Large intestine (tissue), 12 donors: ENCODE measurements around the gene FAM227A. TPM values are rescaled to one million over a fixed set of nuclear protein-coding genes. Genes with fewer than 3 reads are reported as not detected.

ENCODE experiments used
- DNase-seq, 2 donors: peaks; one replicate each; pipeline versions ENCODE4 v3.0.0 to v3.0.0-alpha.2; 2013
- H3K27ac ChIP-seq: one replicate; pipeline ENCODE4 v1.5.1; 2013; ENCODE audit warnings: low read length
- H3K27me3 ChIP-seq: 2 replicates; pipeline ENCODE4 v1.6.1; 2013; ENCODE audit warnings: low read length; ENCODE audit not compliant: control insufficient read depth, insufficient read depth
- H3K36me3 ChIP-seq: 2 replicates; pipeline ENCODE4 v1.6.1; 2013; ENCODE audit warnings: low read length; ENCODE audit not compliant: control insufficient read depth, insufficient read depth
- H3K4me1 ChIP-seq: one replicate; pipeline ENCODE4 v1.6.1; 2013; ENCODE audit warnings: low read length; ENCODE audit not compliant: control insufficient read depth, insufficient read depth
- H3K4me3 ChIP-seq: one replicate; pipeline ENCODE4 v1.5.1; 2013; ENCODE audit warnings: low read length
- H3K9me3 ChIP-seq: one replicate; pipeline ENCODE4 v1.6.1; 2013; ENCODE audit warnings: mild to moderate bottlenecking, low read depth, low read length, moderate library complexity; ENCODE audit not compliant: control insufficient read depth
- WGBS: methylation state at CpG from one replicate; pipeline ENCODE4 v1.1.5; 2013; ENCODE audit warnings: low lambda C conversion rate; ENCODE audit not compliant: insufficient coverage; 5-methylcytosine and 5-hydroxymethylcytosine counted together
- long read RNA-seq, 11 donors: transcript quantifications; one replicate each; lab custom pipeline, GENCODE V29; 2026
- polyA plus RNA-seq: library from polyadenylated mRNA; unstranded; fragments of 120-200 nt; gene quantifications from one replicate; pipeline ENCODE4 v1.2.1, GENCODE V29; 2013

Gene FAM227A
- 1.4 TPM for polyA plus RNA-seq
- long read RNA-seq, donor 1: 0 reads
- long read RNA-seq, donor 2, partial matches to known transcripts: 82 of 125 reads
- long read RNA-seq, donor 2, other reads (novel, unspliced or antisense): 43 of 125 reads
- long read RNA-seq, donor 3, partial matches to known transcripts: 18 of 18 reads
- long read RNA-seq, donor 3, other reads (novel, unspliced or antisense): 0 of 18 reads
- long read RNA-seq, donor 4: 0 reads
- long read RNA-seq, donor 5: 0 reads
- long read RNA-seq, donor 6: 0 reads
- long read RNA-seq, donor 7: 0 reads
- long read RNA-seq, donor 8: 0 reads
- long read RNA-seq, donor 9: 0 reads
- long read RNA-seq, donor 10, partial matches to known transcripts: 42 of 67 reads
- long read RNA-seq, donor 10, other reads (novel, unspliced or antisense): 25 of 67 reads
- long read RNA-seq, donor 11: 0 reads

GRCh38 chr22:38656256-38657044 lies at the start of gene FAM227A, which contains the start of gene CBY1:
FAM227A (minus strand) TSS chr22:38656392; CDS start chr22:38650168, 6,224 bp downstream.
CBY1 (plus strand) TSS chr22:38656638; CDS start chr22:38668055, 11,417 bp downstream.
- DNase-seq: peak; percentile 84 to 90
- Histone ChIP-seq H3K9me3 (no peaks in the 10 kb centered on the region), H3K4me3 (peak within 1 kb of the TSS; percentile 85), H3K36me3 (peaks cover 4% of the 10 kb centered on the region), H3K27ac (peak within 1 kb of the TSS; percentile 90), H3K4me1 (no peaks in the 10 kb centered on the region), H3K27me3 (no peaks in the 10 kb centered on the region)
- WGBS: no CpG with 5 or more reads among the region's 66 CpGs

- Histone ChIP-seq H3K4me3 (peak within 1 kb of the TSS; percentile 95), H3K27ac (peak within 1 kb of the TSS; percentile 96), H3K9me3 (no peaks in the 10 kb centered on the region), H3K36me3 (peaks cover 12% of the 10 kb centered on the region), H3K27me3 (no peaks in the 10 kb centered on the region), H3K4me1 (peaks cover 23% of the 10 kb centered on the region)
- WGBS: 0% methylated on average over 3 of the region's 55 CpGs
- peak; percentile 100 for DNase-seq
Observed at GRCh38 chr22:38705235-38706100, 49.3 kb upstream of the FAM227A start, which contains the start of gene GTPBP1. GTPBP1 (plus strand) TSS chr22:38705944; CDS start chr22:38705956, 12 bp downstream.

DNA sequence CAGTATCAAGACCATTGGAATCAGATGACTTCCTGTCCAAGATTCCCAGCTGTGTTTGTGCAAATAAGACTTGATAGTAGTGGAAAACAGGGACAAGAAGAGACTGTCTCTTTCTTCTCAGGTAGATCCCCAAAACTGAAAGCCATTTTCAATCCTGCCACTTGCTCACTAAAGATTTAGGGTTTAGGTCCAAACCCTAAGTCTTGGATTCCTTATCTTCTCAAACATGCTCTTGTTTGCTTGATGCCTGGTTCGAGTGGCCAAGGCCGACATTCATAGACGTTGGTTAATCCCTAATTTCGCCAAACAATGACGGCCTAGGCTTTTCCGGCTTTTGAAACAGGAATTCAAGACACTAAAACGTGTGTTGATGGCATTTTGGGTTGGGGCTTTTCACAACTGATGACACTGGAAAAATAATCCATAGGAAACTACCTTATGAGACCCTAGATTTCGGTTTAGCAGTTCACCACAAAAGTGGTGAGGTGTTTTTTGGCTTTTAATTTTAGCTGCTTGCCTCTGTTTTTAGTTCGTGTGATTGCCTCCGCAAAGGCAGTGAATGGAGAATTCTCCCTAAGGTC lies 48.6 kb upstream of the FAM227A start:
- Histone ChIP-seq H3K36me3 (peaks cover 6% of the 10 kb centered on the region), H3K4me1 (peaks cover 23% of the 10 kb centered on the region)
- DNase-seq: peak in 1 of 2 donors; percentile 39

GRCh38 chr22:38700789-38701628 lies 44.8 kb upstream of the FAM227A start, which contains the start of gene JOSD1:
JOSD1 (minus strand) TSS chr22:38700943; CDS start chr22:38699987, 956 bp downstream.
- peaks cover 25% of the 10 kb centered on the region for H3K4me1 ChIP-seq
- peak within 1 kb of the TSS; percentile 77 for H3K4me3 ChIP-seq
- no peaks in the 10 kb centered on the region for H3K27me3 ChIP-seq
- peak; percentile 96 to 98 for DNase-seq
- peak within 1 kb of the TSS; percentile 95 for H3K27ac ChIP-seq
- no peaks in the 10 kb centered on the region for H3K36me3 ChIP-seq
- H3K9me3 ChIP-seq: no peaks in the 10 kb centered on the region
- WGBS: no CpG with 5 or more reads among the region's 94 CpGs

More for the DNA sequence above, 48.6 kb upstream of the FAM227A start:
- Histone ChIP-seq H3K9me3 (no peaks in the 10 kb centered on the region), H3K4me3 (peak overlapping the region; percentile 28), H3K27me3 (no peaks in the 10 kb centered on the region), H3K27ac (peak overlapping the region; percentile 83)
- WGBS: 20% methylated on average over 1 of the region's 10 CpGs

DNA sequence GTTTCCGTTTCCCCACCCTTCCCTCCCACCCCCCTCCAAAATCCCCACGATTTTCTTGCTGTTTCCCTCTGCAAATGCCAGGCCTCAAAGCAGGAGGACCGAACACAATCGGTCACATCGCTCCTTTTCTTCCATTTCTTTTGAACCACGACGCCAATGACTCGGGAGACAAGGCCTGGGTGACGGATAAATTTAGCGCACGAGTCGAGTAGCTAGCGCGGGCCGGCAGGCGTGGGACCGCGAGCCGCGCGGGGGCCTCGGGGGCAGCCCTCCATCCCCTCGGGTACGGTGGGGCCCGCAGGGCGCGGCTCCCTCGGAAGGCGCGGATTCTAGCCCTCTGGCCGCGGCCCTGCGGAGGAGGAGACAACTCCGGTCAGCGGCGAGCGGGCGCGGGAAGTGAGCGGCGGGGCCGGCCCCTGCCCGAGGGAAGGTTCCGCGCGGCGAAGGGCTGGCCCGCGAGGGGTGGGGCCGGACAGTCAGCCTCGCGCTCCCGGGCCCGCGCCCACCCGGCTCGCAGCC lies 44.1 kb upstream of the FAM227A start:
- Histone ChIP-seq H3K4me3 (peak overlapping the region; percentile 48), H3K36me3 (no peaks in the 10 kb centered on the region), H3K27me3 (no peaks in the 10 kb centered on the region), H3K9me3 (no peaks in the 10 kb centered on the region), H3K27ac (peak overlapping the region; percentile 91), H3K4me1 (peaks cover 31% of the 10 kb centered on the region)
- no CpG with 5 or more reads among the region's 57 CpGs for WGBS
- peak in 1 of 2 donors; percentile 61 for DNase-seq

DNA sequence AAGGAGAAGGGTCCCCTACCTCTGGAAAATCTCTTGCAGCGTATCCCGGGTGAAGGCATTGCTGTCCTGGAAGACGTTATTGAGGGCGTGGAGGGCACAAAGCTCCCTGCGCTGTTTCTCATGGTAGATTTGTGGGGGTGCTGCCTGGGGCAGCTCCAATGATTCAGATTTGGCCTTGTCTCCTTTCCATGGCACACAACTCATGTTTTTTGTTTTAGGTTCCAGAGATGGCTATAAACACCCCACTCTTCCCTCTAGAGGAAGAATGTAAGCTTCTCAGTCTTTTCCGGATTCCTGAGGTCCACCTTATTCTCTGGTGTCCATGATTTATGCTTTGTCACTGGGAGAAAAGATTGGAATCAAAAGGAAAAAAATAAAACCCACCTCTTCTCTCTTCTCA lies 43.6 kb upstream of the FAM227A start:
- Histone ChIP-seq H3K27ac (peak overlapping the region; percentile 91), H3K9me3 (no peaks in the 10 kb centered on the region), H3K4me3 (peak overlapping the region; percentile 48), H3K4me1 (peaks cover 31% of the 10 kb centered on the region), H3K27me3 (no peaks in the 10 kb centered on the region), H3K36me3 (no peaks in the 10 kb centered on the region)
- WGBS: no CpG with 5 or more reads among the region's 6 CpGs
- peak in 1 of 2 donors; percentile 70 for DNase-seq

GRCh38 chr22:38699143-38699542 lies 43.0 kb upstream of the FAM227A start:
- no CpG with 5 or more reads among the region's 5 CpGs for whole genome bisulfite sequencing
- H3K27me3 ChIP-seq: no peaks in the 10 kb centered on the region
- DNase-seq: peak in 1 of 2 donors; percentile 47
- peaks cover 32% of the 10 kb centered on the region for H3K4me1 ChIP-seq
- no peaks in the 10 kb centered on the region for H3K9me3 ChIP-seq
- H3K4me3 ChIP-seq: peak overlapping the region; percentile 48
- no peaks in the 10 kb centered on the region for H3K36me3 ChIP-seq
- H3K27ac ChIP-seq: peak overlapping the region; percentile 91

DNA sequence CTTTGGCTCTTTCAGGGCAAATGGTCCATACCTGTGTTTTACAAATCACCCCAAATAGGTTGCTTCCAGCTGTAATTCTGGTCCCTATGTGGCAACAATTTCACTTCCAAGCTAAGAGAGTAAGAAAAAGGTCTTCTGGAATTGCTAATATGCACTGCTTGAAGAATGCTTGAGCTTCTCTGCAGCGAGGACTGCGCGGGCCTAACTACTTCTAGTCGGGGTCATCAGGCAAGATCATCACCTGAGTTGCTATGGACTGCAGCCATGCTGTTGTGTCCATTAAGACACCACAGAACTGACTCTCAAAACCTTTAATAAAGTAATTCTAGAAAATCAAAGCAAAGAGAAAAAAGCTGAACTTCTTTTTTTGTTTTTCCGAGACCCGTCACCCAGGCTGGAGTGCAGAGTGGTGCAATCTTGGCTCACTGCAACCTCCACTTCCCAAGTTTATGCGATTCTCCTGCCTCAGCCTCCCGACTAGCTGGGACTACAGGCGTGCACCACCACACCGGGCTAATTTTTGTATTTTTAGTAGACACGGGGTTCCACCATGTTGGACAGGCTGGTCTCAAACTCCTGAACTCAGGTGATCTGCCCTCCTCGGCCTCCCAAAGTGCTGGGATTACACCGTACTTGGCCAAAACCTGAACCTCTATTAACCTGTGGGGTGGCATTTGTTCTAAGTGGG lies 42.4 kb upstream of the FAM227A start:
- WGBS: 80% methylated on average over 1 of the region's 13 CpGs
- H3K36me3 ChIP-seq: no peaks in the 10 kb centered on the region
- peak overlapping the region; percentile 48 for H3K4me3 ChIP-seq
- peak overlapping the region; percentile 91 for H3K27ac ChIP-seq
- DNase-seq: peak in 1 of 2 donors; percentile 49
- H3K27me3 ChIP-seq: no peaks in the 10 kb centered on the region
- peaks cover 36% of the 10 kb centered on the region for H3K4me1 ChIP-seq
- no peaks in the 10 kb centered on the region for H3K9me3 ChIP-seq
